Fibroblast of lung (primary cell): Measurements from ENCODE around the gene DENND6B.

Experiments used
- EZH2 ChIP-seq: IDR thresholded peaks from 2 replicates; pipeline ENCODE4 v1.5.1; 2012; ENCODE audit warnings: low read length, control low read depth, mild to moderate bottlenecking; ENCODE audit errors: missing control alignments
- TF ChIP-seq, protein P1 (sequence below), 2 donors: IDR thresholded peaks in 1 of 2; conservative IDR thresholded peaks in 1 of 2; 1 replicate in 1 of 2; 2 replicates in 1 of 2; pipeline ENCODE4 v1.5.1; 2011 to 2012; ENCODE audit warnings: low read length in 2 of 2, control low read depth in 1 of 2, inconsistent platforms in 1 of 2, low read depth in 1 of 2, mild to moderate bottlenecking in 1 of 2

DNA sequence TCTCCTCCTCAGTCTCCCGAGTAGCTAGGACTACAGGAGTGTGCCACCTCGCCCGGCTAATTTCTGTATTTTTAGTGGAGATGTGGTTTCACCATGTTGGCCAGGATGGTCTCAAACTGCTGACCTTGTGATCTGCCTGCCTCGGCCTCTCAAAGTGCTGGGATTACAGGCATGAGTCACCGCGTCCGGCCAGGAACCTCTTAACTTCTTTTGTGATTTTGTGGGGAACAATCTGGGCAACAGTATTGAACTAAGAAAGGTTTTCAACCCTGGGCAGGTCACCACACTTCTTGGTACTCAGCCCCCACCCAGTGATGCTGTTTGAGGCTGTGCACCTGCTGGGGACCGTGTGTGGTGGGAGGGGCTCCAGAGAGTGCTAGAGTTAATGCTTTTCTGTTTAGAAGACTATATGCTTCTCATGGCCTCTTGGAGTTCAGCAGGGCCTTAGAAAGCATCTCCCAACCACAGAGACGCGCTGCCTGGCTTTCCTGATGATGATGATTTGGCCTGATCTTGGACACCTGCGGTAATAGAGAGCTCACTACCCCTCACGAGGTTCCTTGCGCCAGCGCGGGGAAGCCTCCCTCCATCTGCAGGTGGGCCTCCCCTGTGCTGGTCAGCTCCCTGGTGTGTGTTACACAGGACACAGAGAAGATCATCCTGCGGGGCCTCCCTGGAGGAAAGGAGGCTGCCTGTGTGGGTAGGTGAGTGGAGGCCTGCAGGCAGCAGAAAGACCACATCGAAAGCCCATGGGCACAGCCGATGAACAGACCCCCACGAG lies 1.2 kb downstream of the DENND6B start:
- TF ChIP-seq, protein P1, sequence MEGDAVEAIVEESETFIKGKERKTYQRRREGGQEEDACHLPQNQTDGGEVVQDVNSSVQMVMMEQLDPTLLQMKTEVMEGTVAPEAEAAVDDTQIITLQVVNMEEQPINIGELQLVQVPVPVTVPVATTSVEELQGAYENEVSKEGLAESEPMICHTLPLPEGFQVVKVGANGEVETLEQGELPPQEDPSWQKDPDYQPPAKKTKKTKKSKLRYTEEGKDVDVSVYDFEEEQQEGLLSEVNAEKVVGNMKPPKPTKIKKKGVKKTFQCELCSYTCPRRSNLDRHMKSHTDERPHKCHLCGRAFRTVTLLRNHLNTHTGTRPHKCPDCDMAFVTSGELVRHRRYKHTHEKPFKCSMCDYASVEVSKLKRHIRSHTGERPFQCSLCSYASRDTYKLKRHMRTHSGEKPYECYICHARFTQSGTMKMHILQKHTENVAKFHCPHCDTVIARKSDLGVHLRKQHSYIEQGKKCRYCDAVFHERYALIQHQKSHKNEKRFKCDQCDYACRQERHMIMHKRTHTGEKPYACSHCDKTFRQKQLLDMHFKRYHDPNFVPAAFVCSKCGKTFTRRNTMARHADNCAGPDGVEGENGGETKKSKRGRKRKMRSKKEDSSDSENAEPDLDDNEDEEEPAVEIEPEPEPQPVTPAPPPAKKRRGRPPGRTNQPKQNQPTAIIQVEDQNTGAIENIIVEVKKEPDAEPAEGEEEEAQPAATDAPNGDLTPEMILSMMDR (conservative IDR thresholded peaks at IDR 0.05 in 1 of 2, IDR thresholded peaks at IDR 0.05 in 1 of 2; ENCODE audit: low read depth in 1 of 2, low read length in 2 of 2): no peak
- no peak for TF ChIP-seq EZH2
